ENCODE results near the gene MLLT10.

Gene MLLT10

GRCh38 chr10:21520509-21520908 is 13.5 kb upstream of the MLLT10 start:
- TF ChIP-seq POLR2A (IDR thresholded peaks at IDR 0.05; ENCODE audit: extremely low read depth, insufficient read length): no peak
- no peak for TF ChIP-seq MAX (IDR thresholded peaks at IDR 0.05; ENCODE audit: low read depth, low read length)
- TF ChIP-seq CTCF (IDR thresholded peaks at IDR 0.05; ENCODE audit: low read depth, low read length): no peak
- no peak for TF ChIP-seq MYC (IDR thresholded peaks at IDR 0.05; ENCODE audit: low read depth, low read length)
- no peak overlapping the region for H3K4me3 ChIP-seq (ENCODE audit: low read depth, low read length)
- no peak for DNase-seq (ENCODE audit: low read depth)

GRCh38 chr10:21520949-21521348 is 13.1 kb upstream of the MLLT10 start:
- no peak overlapping the region for H3K4me3 ChIP-seq (ENCODE audit: low read depth, low read length)
- DNase-seq (ENCODE audit: low read depth): no peak
- TF ChIP-seq MYC (IDR thresholded peaks at IDR 0.05; ENCODE audit: low read depth, low read length): no peak
- no peak for TF ChIP-seq CTCF (IDR thresholded peaks at IDR 0.05; ENCODE audit: low read depth, low read length)
- TF ChIP-seq MAX (IDR thresholded peaks at IDR 0.05; ENCODE audit: low read depth, low read length): no peak

- TF ChIP-seq MAX (IDR thresholded peaks at IDR 0.05; ENCODE audit: low read depth, low read length): no peak
- TF ChIP-seq MYC (IDR thresholded peaks at IDR 0.05; ENCODE audit: low read depth, low read length): no peak
- no peak for TF ChIP-seq CTCF (IDR thresholded peaks at IDR 0.05; ENCODE audit: low read depth, low read length)
- no peak for TF ChIP-seq POLR2A (IDR thresholded peaks at IDR 0.05; ENCODE audit: extremely low read depth, insufficient read length)
- H3K4me3 ChIP-seq (ENCODE audit: low read depth, low read length): no peak overlapping the region
- DNase-seq (ENCODE audit: low read depth): no peak
Observed at GRCh38 chr10:21521751-21522533, 12.1 kb upstream of the MLLT10 start.

GRCh38 chr10:21522631-21523406 is 11.2 kb upstream of the MLLT10 start:
- peak; percentile 20 for DNase-seq (ENCODE audit: low read depth)
- TF ChIP-seq CTCF (IDR thresholded peaks at IDR 0.05; ENCODE audit: low read depth, low read length) (no peak), POLR2A (IDR thresholded peaks at IDR 0.05; ENCODE audit: extremely low read depth, insufficient read length) (no peak), MAX (IDR thresholded peaks at IDR 0.05; ENCODE audit: low read depth, low read length) (no peak), MYC (IDR thresholded peaks at IDR 0.05; ENCODE audit: low read depth, low read length) (no peak)
- H3K4me3 ChIP-seq (ENCODE audit: low read depth, low read length): no peak overlapping the region

GRCh38 chr10:21523557-21524008 is 10.4 kb upstream of the MLLT10 start:
- no peak overlapping the region for H3K4me3 ChIP-seq (ENCODE audit: low read depth, low read length)
- TF ChIP-seq POLR2A (IDR thresholded peaks at IDR 0.05; ENCODE audit: extremely low read depth, insufficient read length) (no peak), MYC (IDR thresholded peaks at IDR 0.05; ENCODE audit: low read depth, low read length) (no peak)
- no peak for DNase-seq (ENCODE audit: low read depth)

- H3K4me3 ChIP-seq (ENCODE audit: low read depth, low read length): peak overlapping the region; percentile 83
- TF ChIP-seq MYC (IDR thresholded peaks at IDR 0.05; ENCODE audit: low read depth, low read length): no peak
- TF ChIP-seq MAX (IDR thresholded peaks at IDR 0.05; ENCODE audit: low read depth, low read length): no peak
- TF ChIP-seq POLR2A (IDR thresholded peaks at IDR 0.05; ENCODE audit: extremely low read depth, insufficient read length): no peak
- no peak for TF ChIP-seq CTCF (IDR thresholded peaks at IDR 0.05; ENCODE audit: low read depth, low read length)
Observed at GRCh38 chr10:21524131-21524525, 9.9 kb upstream of the MLLT10 start.

More at GRCh38 chr10:21524131-21524525, 9.9 kb upstream of the MLLT10 start:
- no peak for DNase-seq (ENCODE audit: low read depth)

Measured in NB4 (cell line).